Ishikawa (cell line): Measurements from ENCODE around the gene PRR5L.

Source experiments
- CEBPB ChIP-seq: IDR thresholded peaks from 2 replicates; pipeline ENCODE4 v1.6.1; 2012
- CREB1 ChIP-seq: IDR thresholded peaks from 2 replicates; pipeline ENCODE4 v1.6.1; 2012; ENCODE audit warnings: low read depth
- EGR1 ChIP-seq: IDR thresholded peaks from 2 replicates; pipeline ENCODE4 v1.6.1; 2012
- EP300 ChIP-seq: IDR thresholded peaks from 2 replicates; pipeline ENCODE4 v1.6.1; 2012; ENCODE audit warnings: borderline replicate concordance
- FOXM1 ChIP-seq: IDR thresholded peaks from 2 replicates; pipeline ENCODE4 v1.6.1; 2012; ENCODE audit warnings: low read depth, borderline replicate concordance
- MAX ChIP-seq: IDR thresholded peaks from 2 replicates; pipeline ENCODE4 v1.6.1; 2012
- NFIC ChIP-seq: IDR thresholded peaks from 2 replicates; pipeline ENCODE4 v1.6.1; 2012
- RAD21 ChIP-seq: IDR thresholded peaks from 2 replicates; pipeline ENCODE4 v1.6.1; 2012; ENCODE audit warnings: low read depth
- REST ChIP-seq: IDR thresholded peaks from 2 replicates; pipeline ENCODE4 v1.6.1; 2012; ENCODE audit warnings: low read depth, mild to moderate bottlenecking
- TAF1 ChIP-seq: IDR thresholded peaks from 2 replicates; pipeline ENCODE4 v1.6.1; 2012; ENCODE audit warnings: low read depth, mild to moderate bottlenecking
- TCF12 ChIP-seq: IDR thresholded peaks from 2 replicates; pipeline ENCODE4 v1.6.1; 2012; ENCODE audit warnings: low read depth
- TEAD4 ChIP-seq: IDR thresholded peaks from 2 replicates; pipeline ENCODE4 v1.6.1; 2012
- USF1 ChIP-seq: IDR thresholded peaks from 2 replicates; pipeline ENCODE4 v1.6.1; 2012
- YY1 ChIP-seq: IDR thresholded peaks from 2 replicates; pipeline ENCODE4 v1.6.1; 2012; ENCODE audit warnings: low read depth
- ZBTB7A ChIP-seq: IDR thresholded peaks from 2 replicates; pipeline ENCODE4 v1.6.1; 2012; ENCODE audit warnings: low read depth

PRR5L gene

GRCh38 chr11:36314434-36314767 is 18.3 kb downstream of the PRR5L start:
- TF ChIP-seq EGR1 (no peak), REST (no peak), MAX (no peak), TCF12 (no peak), CREB1 (no peak), FOXM1 (no peak), RAD21 (no peak), NFIC (no peak)

- TF ChIP-seq REST = no peak
- TF ChIP-seq YY1 = no peak
- peak; percentile 10; the same call in 1 of the 2 replicates for TF ChIP-seq NFIC
- no peak for TF ChIP-seq CREB1
Observed at GRCh38 chr11:36316049-36316448, 20.0 kb downstream of the PRR5L start.

GRCh38 chr11:36317992-36318391 is 21.9 kb downstream of the PRR5L start:
- TF ChIP-seq USF1 (no peak), TCF12 (no peak), EP300 (no peak), NFIC (no peak), YY1 (no peak), REST (no peak)

- TF ChIP-seq CEBPB = no peak
- no peak for TF ChIP-seq CREB1
- no peak for TF ChIP-seq FOXM1
- peak; percentile 63 for TF ChIP-seq TEAD4
- no peak for TF ChIP-seq YY1
Observed at GRCh38 chr11:36326524-36327419, 30.7 kb downstream of the PRR5L start.

GRCh38 chr11:36328966-36329673 is 33.0 kb downstream of the PRR5L start:
- TF ChIP-seq TCF12 = no peak
- TF ChIP-seq USF1 = no peak
- TF ChIP-seq REST = no peak
- no peak for TF ChIP-seq EP300
- no peak for TF ChIP-seq MAX
- TF ChIP-seq EGR1 = no peak
- TF ChIP-seq NFIC = no peak
- no peak for TF ChIP-seq RAD21
- TF ChIP-seq FOXM1 = no peak
- TF ChIP-seq CEBPB = no peak
- no peak for TF ChIP-seq YY1
- no peak for TF ChIP-seq TAF1
- TF ChIP-seq CREB1 = no peak
- TF ChIP-seq ZBTB7A = no peak
- TF ChIP-seq TEAD4 = no peak
